ENCODE results near the gene MSI2.

DNA sequence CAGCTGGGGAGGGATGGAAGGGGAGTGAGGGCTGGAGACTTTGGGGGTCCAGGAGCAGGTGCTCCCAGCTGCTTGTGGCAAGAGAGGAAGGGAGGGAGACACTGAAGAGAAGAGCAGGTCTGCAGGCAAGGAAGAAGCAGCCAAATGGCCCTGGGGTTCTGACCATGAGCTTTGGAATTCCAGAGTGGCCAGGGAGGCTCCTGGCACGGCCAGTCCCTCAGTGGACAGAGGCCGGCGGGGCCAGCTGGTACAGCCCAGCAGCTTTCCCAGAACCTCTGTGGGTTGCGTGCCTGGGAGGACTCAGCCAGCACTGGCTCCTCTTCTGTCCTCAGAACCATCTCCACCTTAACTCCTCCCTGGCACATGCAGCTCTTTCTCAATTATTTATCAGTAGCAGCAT is 233.0 kb downstream of the MSI2 start:
- TF ChIP-seq, protein P1, sequence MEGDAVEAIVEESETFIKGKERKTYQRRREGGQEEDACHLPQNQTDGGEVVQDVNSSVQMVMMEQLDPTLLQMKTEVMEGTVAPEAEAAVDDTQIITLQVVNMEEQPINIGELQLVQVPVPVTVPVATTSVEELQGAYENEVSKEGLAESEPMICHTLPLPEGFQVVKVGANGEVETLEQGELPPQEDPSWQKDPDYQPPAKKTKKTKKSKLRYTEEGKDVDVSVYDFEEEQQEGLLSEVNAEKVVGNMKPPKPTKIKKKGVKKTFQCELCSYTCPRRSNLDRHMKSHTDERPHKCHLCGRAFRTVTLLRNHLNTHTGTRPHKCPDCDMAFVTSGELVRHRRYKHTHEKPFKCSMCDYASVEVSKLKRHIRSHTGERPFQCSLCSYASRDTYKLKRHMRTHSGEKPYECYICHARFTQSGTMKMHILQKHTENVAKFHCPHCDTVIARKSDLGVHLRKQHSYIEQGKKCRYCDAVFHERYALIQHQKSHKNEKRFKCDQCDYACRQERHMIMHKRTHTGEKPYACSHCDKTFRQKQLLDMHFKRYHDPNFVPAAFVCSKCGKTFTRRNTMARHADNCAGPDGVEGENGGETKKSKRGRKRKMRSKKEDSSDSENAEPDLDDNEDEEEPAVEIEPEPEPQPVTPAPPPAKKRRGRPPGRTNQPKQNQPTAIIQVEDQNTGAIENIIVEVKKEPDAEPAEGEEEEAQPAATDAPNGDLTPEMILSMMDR (IDR thresholded peaks at IDR 0.05; ENCODE audit: low read length) = no peak
- TF ChIP-seq EZH2 (IDR thresholded peaks at IDR 0.05; ENCODE audit: borderline replicate concordance, low read length) = no peak
